Activated CD8-positive, alpha-beta memory T cell treated with anti-CD3 and anti-CD28 coated beads, Interleukin-2, amount 50 U/mL, for 4 hours (primary cell): ENCODE results near the gene PPL.

Source experiments
- DNase-seq: peaks from one replicate; pipeline ENCODE4 v3.0.0-alpha.2; 2020

PPL gene

DNA sequence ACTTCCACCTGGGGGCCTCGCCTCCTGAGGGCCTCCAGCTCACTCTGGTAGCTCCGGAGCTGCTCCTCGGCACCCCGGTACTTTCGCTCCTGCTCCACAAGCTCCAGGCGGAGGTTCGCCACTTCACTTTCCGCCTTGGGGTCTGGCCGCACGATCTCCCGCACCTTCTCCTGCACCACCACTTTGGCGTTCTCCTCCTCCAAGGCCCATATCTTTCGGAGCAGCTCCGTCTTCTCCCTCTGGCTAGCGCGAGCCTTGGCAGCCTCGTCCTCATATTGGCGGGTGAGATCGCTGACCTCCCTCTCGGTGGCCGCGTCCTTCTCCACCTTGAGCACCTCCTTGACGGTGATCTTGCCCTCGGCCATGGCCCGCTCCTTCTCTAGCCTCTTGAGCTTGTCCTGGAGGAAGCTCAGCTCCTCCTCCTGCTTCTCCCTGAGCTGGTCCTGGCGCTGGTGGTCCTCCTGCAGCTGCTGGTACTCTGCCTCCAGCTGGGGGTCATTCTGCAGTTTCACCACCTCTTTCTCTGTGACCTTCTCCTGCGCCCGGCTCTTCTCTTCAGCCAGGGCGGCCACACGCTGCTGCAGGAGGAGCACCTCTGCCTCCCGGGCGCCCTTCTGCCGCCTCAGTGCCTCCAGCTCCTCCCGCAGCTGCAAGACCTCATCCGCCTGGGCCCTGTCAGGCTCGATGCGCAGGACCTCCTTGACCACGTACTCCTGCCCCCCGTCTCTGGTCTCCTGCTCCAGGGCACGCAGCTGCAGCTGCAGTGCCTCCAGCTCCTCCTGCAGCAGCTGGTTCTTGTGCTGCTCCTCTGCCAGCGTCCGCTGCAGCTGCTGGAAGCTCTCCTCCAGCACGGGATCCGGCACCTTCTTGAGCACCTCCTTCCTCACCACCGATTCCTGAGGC, 51.7 kb downstream of the PPL start:
- no peak for DNase-seq

GRCh38 chr16:4884209-4884608, 52.7 kb downstream of the PPL start:
- DNase-seq: no peak

DNA sequence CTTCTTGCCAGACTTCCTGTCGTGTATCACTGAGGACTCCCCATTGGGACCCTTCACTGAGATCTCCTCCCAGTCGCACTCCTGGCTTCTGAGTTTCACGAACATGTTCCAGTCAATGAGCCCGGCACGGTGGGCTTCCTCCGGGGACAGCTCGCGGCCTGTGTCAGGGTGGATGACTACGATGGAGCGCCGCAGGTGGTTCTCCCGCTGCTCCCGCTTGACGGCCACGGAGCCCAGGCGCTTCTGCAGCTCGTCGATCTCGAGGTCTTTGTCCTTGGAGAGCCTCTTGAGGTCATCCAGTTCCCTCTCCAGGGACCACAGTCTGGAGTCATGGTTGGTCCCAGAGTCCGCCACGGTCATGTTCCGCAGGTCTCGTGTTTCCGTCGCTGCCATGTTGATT, 53.4 kb downstream of the PPL start:
- DNase-seq: no peak

GRCh38 chr16:4882633-4883285, 54.2 kb downstream of the PPL start:
- DNase-seq: no peak

DNA sequence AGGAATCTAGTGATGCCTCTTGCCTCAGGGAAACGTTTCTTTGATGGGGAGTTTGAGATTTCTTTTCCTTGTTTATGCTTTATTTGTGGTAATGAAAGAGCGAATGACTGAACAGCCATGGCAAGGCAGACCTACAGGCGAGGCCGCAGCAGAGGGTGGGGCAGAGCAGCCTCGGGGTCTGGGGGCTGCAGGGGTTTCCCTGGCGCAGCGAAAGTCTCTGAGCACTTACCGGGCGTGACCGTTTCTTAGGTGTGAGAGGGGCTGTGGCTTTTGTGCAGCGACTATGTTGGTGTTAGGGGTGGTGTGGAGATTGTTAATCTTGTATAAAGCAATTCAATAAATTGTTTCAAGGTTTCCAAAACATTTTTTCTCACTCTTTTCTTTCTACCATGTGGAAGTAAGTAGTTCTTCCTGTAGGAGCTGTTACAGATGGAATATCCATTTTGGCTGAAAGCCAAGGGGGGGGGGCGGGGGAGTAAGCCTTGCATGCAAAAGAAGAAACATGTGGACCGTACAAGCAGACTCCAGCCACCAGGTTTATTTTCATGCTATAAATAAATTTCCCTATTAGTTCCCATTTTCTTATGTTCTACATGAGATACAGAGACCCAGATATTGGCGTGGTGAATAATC, 54.8 kb downstream of the PPL start:
- DNase-seq: no peak

DNA sequence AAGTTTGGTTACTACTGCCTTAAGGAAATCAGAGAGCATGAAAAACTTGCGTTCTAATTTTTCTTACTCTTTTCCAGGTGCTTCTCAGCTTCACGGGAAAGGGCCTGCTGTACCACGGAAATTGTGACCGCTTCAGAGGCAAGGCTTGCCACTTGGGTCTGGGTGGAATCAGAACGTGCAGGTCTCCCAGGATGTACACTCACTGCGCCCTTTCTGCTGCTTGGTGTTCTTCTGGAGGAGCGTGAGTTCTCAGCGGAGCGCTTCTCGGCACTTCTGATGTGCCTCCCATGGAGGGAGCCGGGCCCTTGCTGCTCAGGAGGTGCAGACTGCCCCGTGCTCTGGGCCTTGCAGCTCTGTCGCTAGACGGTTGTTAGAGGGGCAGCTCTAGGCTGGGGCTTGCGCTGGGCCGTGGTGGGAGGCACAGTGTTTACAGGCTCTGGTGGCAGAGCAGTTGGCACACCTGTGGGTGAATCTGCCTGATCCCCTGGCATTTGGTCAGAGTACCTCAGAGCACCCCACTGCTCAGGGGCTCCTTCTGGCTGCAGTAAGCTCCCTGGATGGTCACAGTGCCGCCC, 56.9 kb downstream of the PPL start:
- no peak for DNase-seq

GRCh38 chr16:4879049-4879448, 57.9 kb downstream of the PPL start:
- DNase-seq: no peak

DNA sequence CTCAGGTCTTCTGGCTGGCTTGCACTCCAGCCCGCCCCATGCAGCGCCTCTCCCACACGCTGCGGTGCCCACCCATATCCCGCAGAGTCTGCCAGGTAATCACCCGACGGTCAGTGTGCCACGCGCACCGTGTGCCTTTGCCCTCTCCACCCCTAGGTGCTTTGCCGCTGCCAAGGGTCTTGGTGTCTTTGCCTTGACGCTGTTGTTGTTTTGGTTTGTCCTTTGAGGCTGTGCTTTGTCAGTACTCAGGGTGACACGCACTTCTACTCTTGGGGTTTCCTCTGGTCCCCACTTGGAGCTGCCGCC, 59.6 kb downstream of the PPL start:
- no peak for DNase-seq

- DNase-seq: no peak
Observed at GRCh38 chr16:4876646-4877379, 60.1 kb downstream of the PPL start.

GRCh38 chr16:4874666-4875065, 62.3 kb downstream of the PPL start:
- DNase-seq: no peak

DNA sequence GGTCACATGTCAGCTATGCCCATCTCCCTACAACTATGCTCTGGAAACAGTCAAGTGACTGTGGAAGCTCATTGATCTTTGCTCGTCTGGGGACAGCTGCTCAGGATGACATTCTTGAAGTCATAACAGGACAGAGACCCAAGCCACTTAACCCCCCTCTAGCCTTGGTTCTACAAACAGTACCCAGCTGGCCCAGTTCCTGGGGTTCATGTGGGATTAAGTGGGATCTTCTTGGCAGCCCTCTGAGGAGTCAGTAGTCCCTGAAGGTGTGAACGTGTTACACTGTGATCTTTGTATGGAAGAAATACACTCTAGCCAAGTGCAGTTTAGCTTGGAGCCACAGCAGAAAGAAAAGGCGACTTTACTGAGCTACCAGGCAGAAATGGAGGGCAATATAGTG, 63.9 kb downstream of the PPL start:
- no peak for DNase-seq

- no peak for DNase-seq
Observed at GRCh38 chr16:4871071-4871470, 65.9 kb downstream of the PPL start.

DNA sequence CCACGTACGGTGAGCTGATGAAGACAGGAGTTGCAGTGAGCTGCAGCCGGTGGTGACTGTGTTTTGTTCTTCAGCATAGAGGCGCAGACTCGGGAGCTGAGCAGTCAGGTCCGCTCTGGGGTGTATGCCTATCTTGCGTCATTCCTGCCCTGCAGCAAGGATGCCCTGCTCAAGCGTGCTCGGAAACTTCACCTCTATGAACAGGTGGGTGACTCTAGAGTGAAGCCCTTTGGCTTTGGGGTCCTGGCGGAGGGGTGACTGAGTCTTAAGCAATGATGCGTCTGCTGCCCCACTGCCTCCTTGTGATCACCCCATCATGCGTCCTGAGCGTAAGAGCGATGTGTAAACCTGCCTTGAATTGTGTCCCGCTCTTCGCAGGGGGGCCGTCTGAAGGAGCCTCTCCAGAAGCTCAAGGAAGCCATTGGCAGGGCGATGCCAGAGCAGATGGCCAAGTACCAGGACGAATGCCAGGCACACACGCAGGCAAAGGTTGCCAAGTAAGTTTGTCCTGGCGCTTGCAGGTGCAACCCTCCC, 66.7 kb downstream of the PPL start:
- DNase-seq: no peak

DNA sequence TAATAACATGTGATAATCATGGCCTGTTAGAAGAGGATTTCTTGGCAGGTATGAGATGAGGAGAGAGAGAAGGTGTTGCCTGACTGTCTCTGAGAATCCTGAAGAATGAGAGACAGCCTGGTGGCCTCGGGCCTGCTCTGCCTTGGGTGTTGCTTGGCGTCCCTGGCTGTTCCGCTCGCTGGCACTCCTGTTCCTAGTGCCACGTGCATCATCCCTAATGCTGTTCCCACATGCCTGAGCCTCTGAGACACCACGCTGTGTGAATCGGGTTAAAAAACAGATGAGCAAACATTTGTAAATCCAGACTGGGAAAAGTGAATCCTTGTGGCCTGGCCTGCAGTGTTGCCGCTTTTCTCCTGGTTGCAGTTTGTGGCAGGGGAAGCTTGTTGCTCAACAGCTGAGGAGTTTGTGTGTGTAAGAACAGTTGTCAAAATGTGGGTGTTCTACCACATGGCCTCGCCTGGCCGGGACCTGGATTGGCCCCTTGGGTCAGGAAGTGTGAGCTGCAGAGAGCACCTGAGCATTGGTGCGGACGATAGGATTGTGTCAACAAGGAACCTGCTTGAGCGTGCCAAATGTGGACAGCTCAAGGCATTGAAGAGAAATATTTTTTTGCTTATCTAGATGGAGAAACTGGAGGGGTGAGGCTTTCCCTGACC, 67.7 kb downstream of the PPL start:
- no peak for DNase-seq

GRCh38 chr16:4868535-4868934, 68.4 kb downstream of the PPL start:
- no peak for DNase-seq

DNA sequence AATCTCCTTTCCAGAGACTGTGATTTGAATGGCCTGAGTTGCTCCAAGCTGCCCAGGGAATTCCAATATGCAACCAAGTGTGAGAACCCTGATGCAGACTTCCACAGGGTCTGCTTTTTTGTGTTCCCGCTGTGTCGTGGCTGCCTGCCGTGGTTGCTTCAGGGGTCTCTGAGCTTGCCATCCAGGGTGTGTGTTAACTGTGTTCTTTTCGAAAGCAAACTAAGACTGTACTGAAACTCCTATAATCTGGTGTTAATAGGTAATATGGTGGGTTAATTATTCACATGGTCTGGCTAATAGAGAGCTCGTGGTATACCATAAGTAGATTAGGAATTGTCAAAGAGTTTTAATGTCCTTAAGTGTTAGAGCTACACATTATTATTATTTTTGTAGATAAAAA, 68.9 kb downstream of the PPL start:
- no peak for DNase-seq

DNA sequence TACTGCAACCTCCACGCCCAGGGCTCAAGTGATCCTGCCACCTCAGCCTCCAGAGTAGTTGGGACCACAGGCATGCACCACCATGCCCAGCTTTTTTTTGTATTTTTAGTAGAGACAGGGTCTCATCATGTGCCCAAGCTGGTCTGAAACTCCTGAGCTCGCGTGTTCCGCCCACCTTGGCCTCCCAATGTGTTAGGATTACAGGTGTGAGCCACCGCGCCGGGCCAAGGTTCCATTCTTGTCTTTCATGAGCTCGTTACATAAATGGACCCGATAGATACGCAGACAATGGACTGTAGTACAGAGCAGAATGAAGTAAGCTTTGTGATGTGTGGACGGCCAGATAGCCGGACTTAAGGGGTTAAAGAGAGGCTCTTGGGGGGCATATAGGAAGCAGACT, 70.4 kb downstream of the PPL start:
- no peak for DNase-seq

GRCh38 chr16:4865231-4865860, 71.6 kb downstream of the PPL start:
- no peak for DNase-seq

DNA sequence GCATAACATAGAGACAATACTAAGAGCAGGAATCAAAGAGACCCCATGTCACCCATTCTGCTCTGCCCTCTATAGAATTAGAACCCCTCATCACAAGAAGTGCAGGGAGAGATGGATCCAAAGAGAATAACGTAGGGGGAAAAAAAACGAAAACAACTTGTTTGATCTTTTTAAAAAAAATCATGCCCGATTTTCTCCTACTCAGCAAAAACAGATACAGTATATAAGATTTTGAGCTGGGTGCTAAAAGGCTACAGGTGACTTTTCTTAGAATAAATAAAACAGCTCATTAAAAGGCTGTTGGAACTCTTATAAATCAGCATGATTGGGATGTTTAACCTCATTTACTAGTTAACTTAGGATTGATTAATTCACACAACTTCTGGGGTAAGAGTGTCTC, 72.2 kb downstream of the PPL start:
- no peak for DNase-seq

DNA sequence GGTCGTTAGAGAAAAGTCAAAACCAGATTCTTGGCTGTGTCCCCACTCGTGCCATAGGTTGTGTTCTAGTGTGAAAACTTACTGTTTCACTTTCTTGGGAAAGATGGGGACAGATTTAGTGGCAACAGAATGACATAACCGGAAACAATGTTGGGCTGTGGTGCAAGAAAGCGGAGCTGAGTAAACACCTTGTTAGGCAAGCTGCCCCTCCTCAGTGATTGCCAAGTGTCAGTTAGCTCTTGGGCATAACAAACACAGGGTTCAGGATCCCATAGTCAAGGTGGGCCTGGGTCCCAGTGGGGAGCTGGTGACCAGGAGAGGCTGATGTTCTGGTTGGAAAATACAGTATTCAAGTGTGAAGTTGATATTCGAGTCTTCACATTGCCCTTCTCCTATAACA, 74.3 kb downstream of the PPL start:
- no peak for DNase-seq

- no peak for DNase-seq
Observed at GRCh38 chr16:4860727-4861342, 76.1 kb downstream of the PPL start.

- DNase-seq: no peak
Observed at GRCh38 chr16:4859900-4860255, 77.1 kb downstream of the PPL start.
